GM12891 (cell line): ENCODE measurements around the gene GP1BB.

Experiments
- DNase-seq: peaks from one replicate; pipeline ENCODE4 v3.0.0; 2011; ENCODE audit warnings: low spot score; ENCODE audit not compliant: insufficient read length
- FAIRE-seq: peaks from 2 replicates; lab custom pipeline; 2011; peaks lifted over from hg19 to GRCh38; lab: Jason Lieb, UNC
- PAX5 ChIP-seq: IDR thresholded peaks from 2 replicates; pipeline ENCODE4 v1.6.1; 2011; ENCODE audit warnings: low read length, moderate library complexity, mild to moderate bottlenecking; ENCODE audit not compliant: insufficient read depth, severe bottlenecking
- POLR2A ChIP-seq: IDR thresholded peaks from 2 replicates; pipeline ENCODE4 v1.6.1; 2011; ENCODE audit warnings: low read depth, low read length, control low read depth
- POLR2AphosphoS5 ChIP-seq: IDR thresholded peaks from 2 replicates; pipeline ENCODE4 v1.6.1; 2011; ENCODE audit warnings: low read depth, low read length, control low read depth
- POU2F2 ChIP-seq: IDR thresholded peaks from 2 replicates; pipeline ENCODE4 v1.6.1; 2011; ENCODE audit warnings: low read depth, mild to moderate bottlenecking, control low read depth, low read length, moderate library complexity
- SPI1 ChIP-seq: IDR thresholded peaks from 2 replicates; pipeline ENCODE4 v1.6.1; 2011; ENCODE audit warnings: low read depth, low read length, control low read depth
- TAF1 ChIP-seq: IDR thresholded peaks from 2 replicates; pipeline ENCODE4 v1.6.1; 2011; ENCODE audit warnings: low read depth, low read length, control low read depth

GP1BB gene

GRCh38 chr22:19734163-19734562, 10.8 kb downstream of the GP1BB start:
- FAIRE-seq (no peak), DNase-seq (no peak)
- TF ChIP-seq POU2F2 (no peak), TAF1 (no peak), SPI1 (no peak), PAX5 (no peak), POLR2AphosphoS5 (no peak), POLR2A (no peak)

- no peak for TF ChIP-seq POLR2AphosphoS5
- TF ChIP-seq POU2F2 = no peak
- no peak for TF ChIP-seq POLR2A
- no peak for TF ChIP-seq PAX5
- no peak for TF ChIP-seq TAF1
- TF ChIP-seq SPI1 = no peak
- FAIRE-seq = no peak
- DNase-seq = no peak
Measured at GRCh38 chr22:19734837-19735382, 11.6 kb downstream of the GP1BB start.

DNA sequence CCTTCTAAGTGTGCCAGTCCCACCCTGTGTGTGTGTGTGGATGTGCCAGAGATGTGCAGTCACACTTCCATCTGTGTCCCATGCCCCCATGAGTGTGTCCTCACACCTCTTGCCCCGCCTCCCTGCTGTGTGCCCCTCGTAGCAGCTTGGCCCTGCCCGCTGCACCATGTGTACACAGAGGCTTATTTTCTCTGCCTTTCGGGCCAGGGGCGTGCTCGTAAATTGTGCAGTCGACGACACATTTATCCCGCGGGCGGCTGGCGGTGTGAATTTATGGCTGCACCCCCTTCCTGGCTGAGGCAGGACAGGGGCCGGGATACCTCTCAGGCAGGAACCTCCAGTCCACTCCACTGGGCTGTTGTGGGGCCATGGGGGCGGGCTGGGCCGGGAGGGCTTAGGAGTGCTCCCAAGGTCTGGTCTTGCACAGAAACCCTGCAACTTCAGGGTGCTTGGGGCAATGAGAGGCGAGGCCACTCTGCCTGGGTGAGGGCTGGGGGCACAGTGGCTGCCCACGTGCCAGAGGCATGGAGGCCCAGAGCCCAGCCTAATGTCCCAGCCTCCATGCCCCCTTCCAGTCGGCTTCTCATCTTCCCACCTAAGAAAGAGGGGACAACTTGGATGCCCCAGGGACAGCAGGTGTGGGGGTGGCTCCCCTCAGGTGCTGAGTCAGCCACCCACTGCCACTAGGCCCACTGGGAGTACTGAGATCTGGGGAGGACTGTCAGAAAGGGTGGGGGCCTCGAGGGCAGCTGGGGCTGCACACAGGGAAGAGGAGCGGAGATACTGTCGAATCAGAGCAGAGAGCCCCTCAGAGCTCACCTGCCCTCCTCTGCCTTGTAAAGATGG, 12.5 kb downstream of the GP1BB start:
- no peak for DNase-seq
- no peak for FAIRE-seq
- TF ChIP-seq POLR2AphosphoS5 (no peak), SPI1 (no peak), TAF1 (no peak), POLR2A (no peak), PAX5 (no peak), POU2F2 (no peak)

- no peak for TF ChIP-seq PAX5
- no peak for TF ChIP-seq POLR2A
- no peak for TF ChIP-seq TAF1
- TF ChIP-seq POLR2AphosphoS5 = no peak
- TF ChIP-seq POU2F2 = no peak
- no peak for TF ChIP-seq SPI1
- no peak for DNase-seq
- no peak for FAIRE-seq
Measured at GRCh38 chr22:19737846-19738663, 14.7 kb downstream of the GP1BB start.

GRCh38 chr22:19738664-19739447, 15.5 kb downstream of the GP1BB start:
- DNase-seq (no peak), FAIRE-seq (no peak)
- TF ChIP-seq POU2F2 = no peak
- no peak for TF ChIP-seq TAF1
- no peak for TF ChIP-seq POLR2AphosphoS5
- TF ChIP-seq PAX5 = no peak
- TF ChIP-seq POLR2A = no peak
- TF ChIP-seq SPI1 = no peak

DNA sequence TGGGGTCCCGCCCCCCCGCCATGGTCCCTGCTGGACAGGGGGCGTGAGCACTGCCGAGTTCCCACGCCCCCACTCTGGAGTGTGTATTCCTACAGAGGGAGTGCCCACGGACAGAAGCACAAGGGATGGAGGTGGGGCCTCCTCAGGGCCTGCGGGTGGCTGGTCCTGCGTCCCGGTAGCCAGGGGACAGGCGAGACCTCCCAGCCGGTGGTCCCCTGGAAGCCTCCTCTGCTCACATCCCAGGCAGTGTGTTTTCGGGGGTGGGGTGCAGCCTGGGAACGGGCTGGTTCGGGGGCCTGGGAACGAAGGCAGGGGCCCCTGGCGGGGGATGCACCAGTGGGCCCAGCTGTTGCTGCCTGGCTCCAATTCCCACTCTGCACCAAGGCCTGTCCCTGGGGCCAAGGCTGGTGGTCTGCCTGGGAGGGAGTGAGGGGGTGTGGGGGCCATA, 16.1 kb downstream of the GP1BB start:
- TF ChIP-seq POU2F2 (no peak), POLR2A (no peak), POLR2AphosphoS5 (no peak), SPI1 (no peak), TAF1 (no peak), PAX5 (no peak)
- FAIRE-seq (no peak), DNase-seq (no peak)

DNA sequence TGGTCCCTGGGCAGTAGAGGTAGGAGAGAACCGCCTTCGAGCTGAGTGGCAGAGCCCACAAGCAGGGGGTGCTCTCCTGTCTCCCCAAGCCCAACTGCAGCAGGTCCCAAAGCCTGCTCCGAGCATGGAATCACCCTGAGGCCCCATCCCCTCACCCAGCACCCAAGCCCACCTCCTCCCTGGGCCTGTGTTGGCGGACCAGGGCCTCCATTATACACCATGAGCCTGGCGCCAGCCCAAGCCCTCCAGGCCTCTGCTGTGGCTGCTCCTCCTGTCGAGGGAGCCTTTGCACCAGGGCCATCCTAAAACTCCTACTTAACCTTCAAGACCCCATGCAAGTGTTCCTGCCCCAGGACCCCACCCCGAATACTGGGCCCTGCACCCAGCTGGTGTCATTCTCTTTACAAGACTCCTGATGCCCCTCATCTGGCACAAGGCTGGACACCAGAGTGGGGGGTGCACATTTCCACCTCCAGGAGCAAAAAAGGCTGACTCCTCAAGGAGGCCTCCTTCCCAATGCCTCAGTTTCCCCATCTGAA, 16.6 kb downstream of the GP1BB start:
- TF ChIP-seq POLR2AphosphoS5 = no peak
- no peak for TF ChIP-seq SPI1
- no peak for FAIRE-seq
- DNase-seq = no peak

DNA sequence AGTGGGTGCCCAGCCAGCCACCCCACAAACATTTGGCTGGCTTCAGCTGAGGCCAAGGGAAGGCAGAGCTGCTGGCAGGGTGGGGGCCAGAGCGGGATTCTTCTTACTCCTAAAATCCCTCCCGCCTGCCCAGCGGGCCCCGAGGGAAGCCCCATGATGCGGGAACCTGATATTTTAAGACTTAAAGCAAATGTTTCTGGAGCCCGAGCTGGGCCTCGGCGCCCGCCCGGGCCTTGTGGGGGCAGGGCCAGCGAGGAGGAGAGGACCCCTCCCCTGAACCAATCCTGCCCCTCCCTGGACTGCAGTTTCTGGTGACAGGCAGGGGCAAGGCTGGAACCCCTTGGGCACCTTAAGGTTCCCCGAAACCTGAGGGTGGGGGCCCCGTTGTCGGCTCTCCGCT, 17.2 kb downstream of the GP1BB start:
- FAIRE-seq = no peak
- no peak for DNase-seq
- no peak for TF ChIP-seq POLR2AphosphoS5
- TF ChIP-seq SPI1 = no peak
- no peak for TF ChIP-seq POU2F2
- no peak for TF ChIP-seq TAF1
- no peak for TF ChIP-seq POLR2A
- TF ChIP-seq PAX5 = no peak

- DNase-seq (no peak), FAIRE-seq (no peak)
- TF ChIP-seq TAF1 = no peak
- no peak for TF ChIP-seq POLR2A
- no peak for TF ChIP-seq POLR2AphosphoS5
- TF ChIP-seq POU2F2 = no peak
- TF ChIP-seq PAX5 = no peak
- TF ChIP-seq SPI1 = no peak
Measured at GRCh38 chr22:19741053-19741452, 17.7 kb downstream of the GP1BB start.
